ENCODE measurements around the gene RETREG3. TPM values are rescaled to one million over a fixed set of nuclear protein-coding genes. Genes with fewer than 3 reads are reported as not detected.

Gene RETREG3
- total and polyA plus RNA-seq, 2 of the 13 experiments (the other 11 are each of a cell fraction or from before 2014, with no cell fraction given), result 47.0 to 55.8 TPM

DNA sequence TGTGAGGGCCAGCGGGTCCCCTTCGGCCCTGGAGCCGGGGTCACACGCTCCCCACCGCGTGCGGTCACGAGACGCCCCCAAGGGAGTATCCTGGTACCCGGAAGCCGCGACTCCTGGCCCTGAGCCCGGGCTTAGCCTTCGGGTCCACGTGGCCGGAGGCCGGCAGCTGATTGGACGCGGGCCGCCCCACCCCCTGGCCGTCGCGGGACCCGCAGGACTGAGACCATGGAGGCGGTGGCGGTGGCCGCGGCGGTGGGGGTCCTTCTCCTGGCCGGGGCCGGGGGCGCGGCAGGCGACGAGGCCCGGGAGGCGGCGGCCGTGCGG is 73.2 kb downstream of the RETREG3 start, which contains the start of gene NAGLU (continued):
- TF ChIP-seq, protein P1, sequence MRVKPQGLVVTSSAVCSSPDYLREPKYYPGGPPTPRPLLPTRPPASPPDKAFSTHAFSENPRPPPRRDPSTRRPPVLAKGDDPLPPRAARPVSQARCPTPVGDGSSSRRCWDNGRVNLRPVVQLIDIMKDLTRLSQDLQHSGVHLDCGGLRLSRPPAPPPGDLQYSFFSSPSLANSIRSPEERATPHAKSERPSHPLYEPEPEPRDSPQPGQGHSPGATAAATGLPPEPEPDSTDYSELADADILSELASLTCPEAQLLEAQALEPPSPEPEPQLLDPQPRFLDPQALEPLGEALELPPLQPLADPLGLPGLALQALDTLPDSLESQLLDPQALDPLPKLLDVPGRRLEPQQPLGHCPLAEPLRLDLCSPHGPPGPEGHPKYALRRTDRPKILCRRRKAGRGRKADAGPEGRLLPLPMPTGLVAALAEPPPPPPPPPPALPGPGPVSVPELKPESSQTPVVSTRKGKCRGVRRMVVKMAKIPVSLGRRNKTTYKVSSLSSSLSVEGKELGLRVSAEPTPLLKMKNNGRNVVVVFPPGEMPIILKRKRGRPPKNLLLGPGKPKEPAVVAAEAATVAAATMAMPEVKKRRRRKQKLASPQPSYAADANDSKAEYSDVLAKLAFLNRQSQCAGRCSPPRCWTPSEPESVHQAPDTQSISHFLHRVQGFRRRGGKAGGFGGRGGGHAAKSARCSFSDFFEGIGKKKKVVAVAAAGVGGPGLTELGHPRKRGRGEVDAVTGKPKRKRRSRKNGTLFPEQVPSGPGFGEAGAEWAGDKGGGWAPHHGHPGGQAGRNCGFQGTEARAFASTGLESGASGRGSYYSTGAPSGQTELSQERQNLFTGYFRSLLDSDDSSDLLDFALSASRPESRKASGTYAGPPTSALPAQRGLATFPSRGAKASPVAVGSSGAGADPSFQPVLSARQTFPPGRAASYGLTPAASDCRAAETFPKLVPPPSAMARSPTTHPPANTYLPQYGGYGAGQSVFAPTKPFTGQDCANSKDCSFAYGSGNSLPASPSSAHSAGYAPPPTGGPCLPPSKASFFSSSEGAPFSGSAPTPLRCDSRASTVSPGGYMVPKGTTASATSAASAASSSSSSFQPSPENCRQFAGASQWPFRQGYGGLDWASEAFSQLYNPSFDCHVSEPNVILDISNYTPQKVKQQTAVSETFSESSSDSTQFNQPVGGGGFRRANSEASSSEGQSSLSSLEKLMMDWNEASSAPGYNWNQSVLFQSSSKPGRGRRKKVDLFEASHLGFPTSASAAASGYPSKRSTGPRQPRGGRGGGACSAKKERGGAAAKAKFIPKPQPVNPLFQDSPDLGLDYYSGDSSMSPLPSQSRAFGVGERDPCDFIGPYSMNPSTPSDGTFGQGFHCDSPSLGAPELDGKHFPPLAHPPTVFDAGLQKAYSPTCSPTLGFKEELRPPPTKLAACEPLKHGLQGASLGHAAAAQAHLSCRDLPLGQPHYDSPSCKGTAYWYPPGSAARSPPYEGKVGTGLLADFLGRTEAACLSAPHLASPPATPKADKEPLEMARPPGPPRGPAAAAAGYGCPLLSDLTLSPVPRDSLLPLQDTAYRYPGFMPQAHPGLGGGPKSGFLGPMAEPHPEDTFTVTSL (CRISPR knock-in tag; IDR thresholded peaks at IDR 0.05; ENCODE audit: borderline replicate concordance), result 0 out of 2 replicates have a peak, but pooled peaks have one; percentile 46
- no peak for TF ChIP-seq ZNF160 (CRISPR knock-in tag; IDR thresholded peaks at IDR 0.05)
- TF ChIP-seq, protein P2, sequence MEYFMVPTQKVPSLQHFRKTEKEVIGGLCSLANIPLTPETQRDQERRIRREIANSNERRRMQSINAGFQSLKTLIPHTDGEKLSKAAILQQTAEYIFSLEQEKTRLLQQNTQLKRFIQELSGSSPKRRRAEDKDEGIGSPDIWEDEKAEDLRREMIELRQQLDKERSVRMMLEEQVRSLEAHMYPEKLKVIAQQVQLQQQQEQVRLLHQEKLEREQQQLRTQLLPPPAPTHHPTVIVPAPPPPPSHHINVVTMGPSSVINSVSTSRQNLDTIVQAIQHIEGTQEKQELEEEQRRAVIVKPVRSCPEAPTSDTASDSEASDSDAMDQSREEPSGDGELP (IDR thresholded peaks at IDR 0.05; ENCODE audit: borderline replicate concordance, low read depth), result peak; percentile 28; the same call in 1 of the 2 replicates
- TF ChIP-seq ZNF614 (CRISPR knock-in tag; IDR thresholded peaks at IDR 0.05; ENCODE audit: borderline replicate concordance), result 0 out of 2 replicates have a peak, but pooled peaks have one; percentile 13
- no peak for TF ChIP-seq HHEX (CRISPR knock-in tag; IDR thresholded peaks at IDR 0.05)
- peak; percentile 63 for TF ChIP-seq FOXA3 (CRISPR knock-in tag; IDR thresholded peaks at IDR 0.05)
- peak; percentile 44; the same call in 1 of the 2 replicates for TF ChIP-seq MAF1 (CRISPR knock-in tag; IDR thresholded peaks at IDR 0.05; ENCODE audit: borderline replicate concordance)
- TF ChIP-seq, protein P3, sequence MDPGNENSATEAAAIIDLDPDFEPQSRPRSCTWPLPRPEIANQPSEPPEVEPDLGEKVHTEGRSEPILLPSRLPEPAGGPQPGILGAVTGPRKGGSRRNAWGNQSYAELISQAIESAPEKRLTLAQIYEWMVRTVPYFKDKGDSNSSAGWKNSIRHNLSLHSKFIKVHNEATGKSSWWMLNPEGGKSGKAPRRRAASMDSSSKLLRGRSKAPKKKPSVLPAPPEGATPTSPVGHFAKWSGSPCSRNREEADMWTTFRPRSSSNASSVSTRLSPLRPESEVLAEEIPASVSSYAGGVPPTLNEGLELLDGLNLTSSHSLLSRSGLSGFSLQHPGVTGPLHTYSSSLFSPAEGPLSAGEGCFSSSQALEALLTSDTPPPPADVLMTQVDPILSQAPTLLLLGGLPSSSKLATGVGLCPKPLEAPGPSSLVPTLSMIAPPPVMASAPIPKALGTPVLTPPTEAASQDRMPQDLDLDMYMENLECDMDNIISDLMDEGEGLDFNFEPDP (CRISPR knock-in tag; conservative IDR thresholded peaks at IDR 0.05), result no peak
- TF ChIP-seq ZSCAN20 (CRISPR knock-in tag; IDR thresholded peaks at IDR 0.05; ENCODE audit: borderline replicate concordance), result 0 out of 2 replicates have a peak, but pooled peaks have one; percentile 67
- TF ChIP-seq, protein P4, sequence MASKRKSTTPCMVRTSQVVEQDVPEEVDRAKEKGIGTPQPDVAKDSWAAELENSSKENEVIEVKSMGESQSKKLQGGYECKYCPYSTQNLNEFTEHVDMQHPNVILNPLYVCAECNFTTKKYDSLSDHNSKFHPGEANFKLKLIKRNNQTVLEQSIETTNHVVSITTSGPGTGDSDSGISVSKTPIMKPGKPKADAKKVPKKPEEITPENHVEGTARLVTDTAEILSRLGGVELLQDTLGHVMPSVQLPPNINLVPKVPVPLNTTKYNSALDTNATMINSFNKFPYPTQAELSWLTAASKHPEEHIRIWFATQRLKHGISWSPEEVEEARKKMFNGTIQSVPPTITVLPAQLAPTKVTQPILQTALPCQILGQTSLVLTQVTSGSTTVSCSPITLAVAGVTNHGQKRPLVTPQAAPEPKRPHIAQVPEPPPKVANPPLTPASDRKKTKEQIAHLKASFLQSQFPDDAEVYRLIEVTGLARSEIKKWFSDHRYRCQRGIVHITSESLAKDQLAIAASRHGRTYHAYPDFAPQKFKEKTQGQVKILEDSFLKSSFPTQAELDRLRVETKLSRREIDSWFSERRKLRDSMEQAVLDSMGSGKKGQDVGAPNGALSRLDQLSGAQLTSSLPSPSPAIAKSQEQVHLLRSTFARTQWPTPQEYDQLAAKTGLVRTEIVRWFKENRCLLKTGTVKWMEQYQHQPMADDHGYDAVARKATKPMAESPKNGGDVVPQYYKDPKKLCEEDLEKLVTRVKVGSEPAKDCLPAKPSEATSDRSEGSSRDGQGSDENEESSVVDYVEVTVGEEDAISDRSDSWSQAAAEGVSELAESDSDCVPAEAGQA (IDR thresholded peaks at IDR 0.05; ENCODE audit: low read depth), result 0 out of 2 replicates have a peak, but pooled peaks have one; percentile 30
- TF ChIP-seq, protein P4 (CRISPR knock-in tag; IDR thresholded peaks at IDR 0.05; ENCODE audit: borderline replicate concordance), result peak; percentile 77; the same call in 1 of the 2 replicates
- TF ChIP-seq, protein P5, sequence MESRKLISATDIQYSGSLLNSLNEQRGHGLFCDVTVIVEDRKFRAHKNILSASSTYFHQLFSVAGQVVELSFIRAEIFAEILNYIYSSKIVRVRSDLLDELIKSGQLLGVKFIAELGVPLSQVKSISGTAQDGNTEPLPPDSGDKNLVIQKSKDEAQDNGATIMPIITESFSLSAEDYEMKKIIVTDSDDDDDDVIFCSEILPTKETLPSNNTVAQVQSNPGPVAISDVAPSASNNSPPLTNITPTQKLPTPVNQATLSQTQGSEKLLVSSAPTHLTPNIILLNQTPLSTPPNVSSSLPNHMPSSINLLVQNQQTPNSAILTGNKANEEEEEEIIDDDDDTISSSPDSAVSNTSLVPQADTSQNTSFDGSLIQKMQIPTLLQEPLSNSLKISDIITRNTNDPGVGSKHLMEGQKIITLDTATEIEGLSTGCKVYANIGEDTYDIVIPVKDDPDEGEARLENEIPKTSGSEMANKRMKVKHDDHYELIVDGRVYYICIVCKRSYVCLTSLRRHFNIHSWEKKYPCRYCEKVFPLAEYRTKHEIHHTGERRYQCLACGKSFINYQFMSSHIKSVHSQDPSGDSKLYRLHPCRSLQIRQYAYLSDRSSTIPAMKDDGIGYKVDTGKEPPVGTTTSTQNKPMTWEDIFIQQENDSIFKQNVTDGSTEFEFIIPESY (CRISPR knock-in tag; IDR thresholded peaks at IDR 0.05), result 0 out of 2 replicates have a peak, but pooled peaks have one; percentile 46
- TF ChIP-seq HDAC2 (CRISPR knock-in tag; IDR thresholded peaks at IDR 0.05), result peak; percentile 76; the same call in 1 of the 2 replicates

All from HepG2 (cell line).